Measurements from ENCODE around the gene CNOT1.

DNA sequence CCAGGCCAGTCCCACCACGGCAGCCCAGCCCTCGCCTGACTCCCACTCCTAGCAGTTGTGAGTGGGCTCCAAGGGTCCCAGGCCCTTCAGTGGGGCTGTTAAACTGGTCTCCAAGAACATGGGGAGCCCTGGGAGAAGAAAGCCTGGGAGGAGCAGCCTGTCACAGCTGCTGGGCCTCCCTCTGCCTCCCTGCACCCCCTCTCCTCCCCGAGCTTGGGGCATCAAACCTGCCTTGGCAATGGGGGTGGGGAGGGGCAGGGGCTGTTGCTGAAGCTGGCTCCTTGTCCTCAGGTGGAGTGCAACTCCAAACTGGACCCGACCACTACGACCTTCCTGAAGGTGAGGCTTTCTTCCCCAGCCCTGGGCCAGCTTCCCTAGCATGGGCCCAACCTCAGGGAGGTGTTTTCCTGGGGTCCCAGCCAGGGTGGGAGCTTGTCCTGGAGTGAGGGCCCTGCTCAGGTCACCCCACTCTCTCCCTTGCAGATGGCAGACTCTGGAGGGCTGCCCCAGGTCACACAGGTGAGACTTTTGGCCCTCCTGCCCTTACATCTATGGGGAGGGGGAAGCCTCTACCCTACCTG, 120.9 kb downstream of the CNOT1 start:
- TF ChIP-seq POLR2A (IDR thresholded peaks at IDR 0.05): no peak
- no peak for TF ChIP-seq POLR2AphosphoS5 (IDR thresholded peaks at IDR 0.05)

All from prostate gland (tissue), 1 donor.